Stimulated activated naive CD8-positive, alpha-beta T cell treated with anti-CD3 and anti-CD28 coated beads, Interleukin-15, Interleukin-2, amounts not matched to agents 100 ng/mL and 50 ng/mL, for 24 hours (primary cell): Measurements from ENCODE around the gene HSD11B2.

Source experiments
- H3K27ac Mint-ChIP-seq: one replicate; pipeline ENCODE4 v1.8.0; 2021; ENCODE audit warnings: mild to moderate bottlenecking, mixed read lengths
- H3K27me3 Mint-ChIP-seq: one replicate; pipeline ENCODE4 v1.8.0; 2021; ENCODE audit warnings: mixed read lengths
- H3K36me3 Mint-ChIP-seq: one replicate; pipeline ENCODE4 v1.8.0; 2021; ENCODE audit warnings: low read depth, mixed read lengths
- H3K4me1 Mint-ChIP-seq: one replicate; pipeline ENCODE4 v1.8.0; 2021; ENCODE audit warnings: low read depth, mixed read lengths
- H3K4me3 Mint-ChIP-seq: one replicate; pipeline ENCODE4 v1.8.0; 2021; ENCODE audit warnings: mild to moderate bottlenecking, mixed read lengths
- H3K9me3 Mint-ChIP-seq: one replicate; pipeline ENCODE4 v1.8.0; 2021; ENCODE audit warnings: mixed read lengths

HSD11B2 gene

DNA sequence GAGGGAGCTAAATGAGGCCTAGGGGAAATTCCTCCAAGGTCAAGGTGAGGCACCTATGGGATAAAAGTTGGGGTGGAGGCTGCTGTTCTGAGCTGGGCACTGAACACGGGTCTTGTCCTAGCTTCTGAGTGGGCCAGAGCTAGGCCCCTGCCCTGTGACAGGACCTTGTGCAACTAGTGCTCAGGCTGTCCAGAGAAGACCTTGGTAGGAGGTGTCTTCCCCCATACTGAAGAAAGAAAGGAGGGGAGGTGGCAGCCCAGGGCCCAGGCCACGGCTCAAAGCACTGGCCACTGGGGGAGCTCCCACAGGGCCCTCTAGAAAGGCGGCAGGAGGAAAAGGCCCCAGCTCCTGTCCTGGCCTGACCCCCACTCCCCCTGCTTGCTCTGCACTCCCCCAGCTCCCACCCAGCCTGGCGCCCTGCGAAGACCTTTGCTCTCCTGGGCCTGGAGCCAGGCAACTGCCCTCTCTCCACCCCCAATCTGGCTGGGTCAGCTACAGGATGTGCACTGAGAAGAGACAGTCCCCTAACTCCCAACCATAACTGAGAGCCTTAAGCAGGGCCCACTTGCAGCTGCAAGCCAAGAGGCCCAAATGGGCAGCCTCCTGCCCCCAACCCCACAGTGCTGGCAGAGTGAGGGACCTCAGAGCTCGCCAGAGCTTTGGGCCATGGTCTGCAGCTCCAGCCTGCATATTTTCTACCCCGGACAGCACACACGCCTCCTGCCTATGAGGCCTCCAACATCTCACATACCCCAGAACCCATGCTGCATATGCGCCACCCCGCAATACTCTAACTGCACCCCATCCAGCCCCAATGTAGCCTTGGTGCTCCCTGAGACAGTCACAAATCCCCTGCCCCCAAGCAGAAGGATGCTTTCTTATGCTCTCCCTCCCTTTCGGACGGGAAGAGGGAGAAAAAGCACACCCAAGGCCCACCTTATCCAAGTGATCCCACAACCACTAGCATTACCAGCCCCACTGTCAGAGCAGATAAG is 15.3 kb downstream of the HSD11B2 start:
- Mint-ChIP-seq H3K9me3 (no peaks in the 10 kb centered on the region), H3K4me1 (no peaks in the 10 kb centered on the region), H3K36me3 (peaks cover 6% of the 10 kb centered on the region), H3K27me3 (no peaks in the 10 kb centered on the region), H3K4me3 (no peak overlapping the region), H3K27ac (no peak overlapping the region)

DNA sequence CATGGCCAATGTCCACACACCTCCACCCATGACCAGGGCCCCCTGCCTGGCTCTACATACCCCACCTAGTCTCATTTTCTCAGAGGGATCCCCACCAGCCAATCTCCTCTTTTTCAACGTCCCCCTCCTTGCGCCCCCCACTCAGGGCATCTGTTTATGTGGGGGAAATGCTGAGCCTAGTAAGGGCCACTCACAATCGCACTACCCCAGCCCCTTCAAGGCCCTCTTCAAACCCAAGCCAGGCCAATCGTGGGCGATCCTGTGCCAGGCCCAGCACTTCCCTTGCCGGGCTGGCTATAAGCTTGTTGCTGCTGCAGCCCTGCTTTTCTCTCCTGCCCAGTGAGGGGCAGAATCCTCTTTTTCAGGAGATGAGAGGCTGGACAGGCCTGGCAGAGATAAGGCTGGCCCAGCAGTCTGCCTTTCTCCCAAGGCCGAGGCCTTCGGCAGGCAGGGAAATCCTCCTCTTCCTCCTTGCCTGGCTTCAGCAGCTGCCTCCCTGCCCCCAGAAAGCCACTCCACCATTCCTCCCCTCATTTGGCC is 16.1 kb downstream of the HSD11B2 start:
- Mint-ChIP-seq H3K27me3 (no peaks in the 10 kb centered on the region), H3K9me3 (no peaks in the 10 kb centered on the region), H3K36me3 (peaks cover 6% of the 10 kb centered on the region), H3K4me3 (no peak overlapping the region), H3K27ac (no peak overlapping the region), H3K4me1 (no peaks in the 10 kb centered on the region)

DNA sequence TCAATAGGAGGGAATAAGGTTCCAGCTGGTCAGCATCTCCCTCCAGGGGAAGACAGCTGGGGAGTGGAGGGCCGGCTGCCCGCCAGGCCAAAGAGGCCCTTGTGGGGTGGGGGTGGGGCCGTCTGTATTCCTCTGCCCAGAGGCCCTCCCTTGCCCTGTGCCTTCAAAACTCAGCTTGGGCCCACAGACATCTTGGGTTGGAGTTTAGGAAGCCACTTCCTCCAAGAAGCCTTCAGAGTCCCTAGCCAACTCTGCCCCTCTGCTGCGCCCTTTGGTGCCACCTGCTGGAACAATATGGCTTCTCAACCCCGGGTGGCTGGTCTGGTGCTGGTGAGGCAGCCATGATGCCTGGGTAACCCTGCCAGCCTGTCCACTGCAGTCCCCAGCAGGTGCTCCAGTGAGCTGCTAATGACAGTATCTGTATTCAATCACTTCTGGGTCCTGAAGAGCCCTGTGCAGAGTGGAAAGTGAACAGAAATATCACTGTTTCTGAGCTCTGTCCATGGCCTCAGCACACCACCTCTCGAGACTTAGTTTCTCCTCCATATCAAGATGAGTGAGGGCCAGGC is 16.7 kb downstream of the HSD11B2 start:
- Mint-ChIP-seq H3K27me3 (no peaks in the 10 kb centered on the region), H3K4me3 (no peak overlapping the region), H3K36me3 (peaks cover 6% of the 10 kb centered on the region), H3K9me3 (no peaks in the 10 kb centered on the region), H3K27ac (no peak overlapping the region), H3K4me1 (no peaks in the 10 kb centered on the region)

DNA sequence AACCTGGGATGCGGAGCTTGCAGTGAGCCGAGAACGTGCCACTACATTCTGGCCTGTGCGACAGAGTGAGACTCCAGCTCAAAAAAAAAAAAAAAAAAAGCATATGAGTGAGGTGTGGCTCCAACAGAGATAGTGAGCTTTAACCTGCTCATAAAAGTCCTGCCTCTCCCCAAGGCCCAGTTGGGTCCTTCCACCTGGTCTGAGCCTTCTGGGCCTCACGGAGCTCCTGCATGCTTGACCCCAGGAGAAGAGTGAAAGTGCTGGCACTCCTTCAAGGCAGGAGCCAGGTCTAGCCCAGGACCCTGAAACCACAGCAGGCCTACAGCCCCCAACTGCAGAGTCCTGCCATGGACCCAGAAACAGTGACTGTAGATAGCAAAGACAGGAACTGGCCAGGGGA is 17.7 kb downstream of the HSD11B2 start:
- no peak overlapping the region for H3K27ac Mint-ChIP-seq
- H3K4me3 Mint-ChIP-seq, result no peak overlapping the region
- no peaks in the 10 kb centered on the region for H3K27me3 Mint-ChIP-seq
- H3K4me1 Mint-ChIP-seq, result no peaks in the 10 kb centered on the region
- peaks cover 8% of the 10 kb centered on the region for H3K36me3 Mint-ChIP-seq
- H3K9me3 Mint-ChIP-seq, result no peaks in the 10 kb centered on the region

DNA sequence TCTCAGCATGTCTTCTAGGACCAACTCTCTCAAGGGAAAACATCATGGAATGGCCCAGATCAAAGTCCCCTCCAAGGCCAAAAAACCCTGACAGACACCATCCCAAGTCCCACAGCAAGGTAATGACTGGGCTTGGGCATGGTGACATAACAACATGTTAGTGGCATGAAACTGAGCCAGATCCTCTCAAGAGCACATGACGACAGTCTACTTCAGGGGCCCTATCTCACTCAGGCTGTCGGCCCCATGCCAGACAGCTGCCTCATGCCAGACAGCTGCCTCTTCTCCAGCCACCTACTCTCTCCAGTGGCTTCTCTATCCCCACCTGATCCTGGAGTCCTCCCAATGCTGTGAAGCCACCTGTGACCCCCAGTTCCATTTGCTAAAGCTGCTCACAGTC is 18.4 kb downstream of the HSD11B2 start:
- Mint-ChIP-seq H3K27ac (no peak overlapping the region), H3K9me3 (no peaks in the 10 kb centered on the region), H3K36me3 (peaks cover 8% of the 10 kb centered on the region), H3K4me3 (no peak overlapping the region), H3K27me3 (no peaks in the 10 kb centered on the region), H3K4me1 (no peaks in the 10 kb centered on the region)

DNA sequence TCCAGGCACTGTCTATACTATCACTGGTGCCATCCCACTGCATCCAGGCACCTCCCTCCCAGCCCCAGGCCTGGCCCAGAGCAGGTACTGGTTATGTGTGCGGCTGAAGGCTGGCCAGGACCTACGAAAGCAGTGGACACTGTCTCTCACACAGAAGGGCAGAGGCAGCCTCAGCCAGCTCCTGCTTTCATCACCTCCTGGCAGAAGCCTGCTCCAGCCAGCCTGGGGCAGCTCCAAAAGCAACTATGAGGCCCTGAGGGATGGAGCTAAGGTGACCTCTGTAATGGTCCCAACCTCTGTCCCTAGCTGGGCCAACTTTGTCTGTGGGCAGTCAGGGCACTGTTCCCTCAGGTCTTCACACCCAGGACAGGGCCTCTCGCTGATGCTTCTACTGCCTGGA is 18.8 kb downstream of the HSD11B2 start:
- Mint-ChIP-seq H3K4me1 (no peaks in the 10 kb centered on the region), H3K4me3 (no peak overlapping the region), H3K9me3 (no peaks in the 10 kb centered on the region), H3K36me3 (peaks cover 8% of the 10 kb centered on the region), H3K27me3 (no peaks in the 10 kb centered on the region), H3K27ac (no peak overlapping the region)

DNA sequence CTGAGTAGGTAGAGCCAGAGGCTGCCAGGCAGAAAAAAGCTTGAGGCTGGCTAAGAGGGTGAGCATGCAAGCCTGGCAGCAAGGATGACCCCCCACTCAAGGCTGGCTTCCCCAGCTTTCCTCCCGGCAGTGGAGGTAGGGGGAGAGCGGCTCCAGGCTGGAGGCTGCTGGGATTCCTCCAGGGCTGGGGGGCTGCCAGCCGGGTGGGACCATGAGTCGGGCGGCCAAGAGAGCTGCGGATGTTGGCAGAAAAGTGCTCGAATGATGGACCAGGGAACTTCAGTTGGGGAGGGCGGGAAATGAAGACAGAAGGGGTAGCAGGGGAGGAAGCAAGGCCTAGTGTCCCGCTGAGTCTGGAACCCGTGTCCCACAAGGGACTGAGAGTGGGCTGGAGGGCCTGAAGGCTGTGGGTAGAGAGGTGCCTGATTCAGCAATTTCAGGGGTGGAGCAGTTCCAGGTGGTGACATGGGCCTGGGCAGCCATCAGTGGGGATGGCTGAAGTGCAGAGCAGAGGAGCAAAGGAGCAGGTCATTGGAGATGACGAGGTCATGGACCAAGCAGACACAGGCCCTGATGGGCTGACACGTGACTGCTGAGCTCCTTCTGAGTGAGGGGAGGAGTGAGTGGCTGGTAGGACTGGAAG is 20.3 kb downstream of the HSD11B2 start:
- H3K27me3 Mint-ChIP-seq, result no peaks in the 10 kb centered on the region
- H3K4me1 Mint-ChIP-seq, result peaks cover 2% of the 10 kb centered on the region
- H3K4me3 Mint-ChIP-seq, result no peak overlapping the region
- no peak overlapping the region for H3K27ac Mint-ChIP-seq
- no peaks in the 10 kb centered on the region for H3K9me3 Mint-ChIP-seq
- peaks cover 8% of the 10 kb centered on the region for H3K36me3 Mint-ChIP-seq

DNA sequence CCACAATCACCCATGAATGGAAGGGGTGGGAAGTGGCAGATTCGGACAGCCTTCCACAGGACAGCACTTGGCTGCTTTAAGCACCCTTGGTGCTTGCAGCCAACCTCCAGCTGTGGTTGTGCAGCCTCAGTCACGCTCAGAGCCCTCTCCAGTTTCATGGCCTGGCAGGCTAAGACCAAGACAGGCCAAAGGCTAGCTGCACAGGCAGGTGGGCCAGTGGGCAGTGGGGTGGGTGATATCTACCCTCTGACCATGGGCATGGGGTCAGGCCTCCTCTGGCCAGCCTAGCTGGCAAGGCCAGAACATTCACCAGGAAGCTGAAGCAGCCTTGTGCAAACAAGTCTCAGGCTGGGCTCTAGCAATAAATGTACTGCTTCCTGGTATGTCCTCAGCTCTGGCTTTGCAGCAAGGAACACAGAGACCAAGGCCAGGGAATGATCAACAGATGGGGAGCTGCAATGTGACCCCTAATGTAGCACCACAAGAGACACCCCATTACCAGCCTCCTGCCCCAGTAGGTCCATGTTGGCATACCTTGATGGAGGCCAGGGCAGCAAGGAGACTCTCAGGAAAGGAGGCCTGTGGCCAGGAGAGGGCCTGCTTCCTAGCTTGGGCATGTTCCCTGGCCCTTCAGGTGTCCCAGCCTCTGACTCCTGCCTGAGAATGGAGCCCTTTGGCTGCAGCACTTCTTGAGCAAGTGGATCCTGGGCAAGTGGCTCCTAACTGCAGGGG is 20.9 kb downstream of the HSD11B2 start:
- peaks cover 8% of the 10 kb centered on the region for H3K36me3 Mint-ChIP-seq
- H3K4me1 Mint-ChIP-seq, result peaks cover 9% of the 10 kb centered on the region
- no peaks in the 10 kb centered on the region for H3K27me3 Mint-ChIP-seq
- H3K27ac Mint-ChIP-seq, result no peak overlapping the region
- no peaks in the 10 kb centered on the region for H3K9me3 Mint-ChIP-seq
- H3K4me3 Mint-ChIP-seq, result no peak overlapping the region

DNA sequence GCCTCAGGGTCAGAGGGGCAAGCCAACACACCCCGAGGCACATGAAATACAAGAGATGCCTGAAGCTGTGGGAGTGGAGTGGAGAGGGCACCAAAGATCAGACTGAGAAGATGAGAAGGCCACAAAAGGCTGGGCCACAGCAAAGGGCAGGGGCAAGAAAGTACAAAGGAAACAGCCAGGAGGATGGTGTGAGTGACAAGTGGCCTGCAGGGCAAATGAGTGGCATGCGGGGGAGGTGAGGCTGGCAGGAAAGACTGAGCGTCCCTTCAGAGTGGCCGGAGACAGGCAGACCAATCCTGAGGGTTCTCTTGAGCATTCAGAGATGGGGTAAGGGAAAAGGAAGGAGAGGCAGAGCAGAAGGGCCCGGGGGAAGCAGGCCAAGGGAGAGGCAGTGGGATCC is 23.2 kb downstream of the HSD11B2 start:
- no peaks in the 10 kb centered on the region for H3K27me3 Mint-ChIP-seq
- no peak overlapping the region for H3K27ac Mint-ChIP-seq
- H3K36me3 Mint-ChIP-seq, result peaks cover 8% of the 10 kb centered on the region
- no peaks in the 10 kb centered on the region for H3K9me3 Mint-ChIP-seq
- H3K4me1 Mint-ChIP-seq, result peaks cover 11% of the 10 kb centered on the region
- no peak overlapping the region for H3K4me3 Mint-ChIP-seq

DNA sequence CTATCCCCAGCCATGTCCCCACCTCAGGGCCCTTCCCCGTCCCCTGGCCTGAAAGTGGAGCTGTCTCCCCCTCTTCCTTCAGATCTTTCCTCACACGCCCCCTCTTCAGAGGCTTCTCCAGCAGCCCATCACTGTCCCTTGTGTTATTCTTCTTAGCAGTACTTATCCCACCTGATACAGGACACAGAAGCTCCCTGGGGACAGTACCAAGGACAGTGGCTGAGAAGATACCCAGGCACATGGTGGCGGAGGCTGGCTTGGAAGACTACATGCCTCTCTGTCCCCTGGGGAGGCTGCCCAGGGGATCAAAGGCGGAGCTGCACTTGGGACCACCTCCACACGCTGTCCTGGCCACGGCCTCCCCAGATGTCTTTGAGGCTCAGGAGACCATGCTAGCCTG is 23.9 kb downstream of the HSD11B2 start:
- Mint-ChIP-seq H3K27me3 (no peaks in the 10 kb centered on the region), H3K36me3 (peaks cover 8% of the 10 kb centered on the region), H3K4me1 (peaks cover 11% of the 10 kb centered on the region), H3K9me3 (no peaks in the 10 kb centered on the region), H3K4me3 (no peak overlapping the region), H3K27ac (no peak overlapping the region)

DNA sequence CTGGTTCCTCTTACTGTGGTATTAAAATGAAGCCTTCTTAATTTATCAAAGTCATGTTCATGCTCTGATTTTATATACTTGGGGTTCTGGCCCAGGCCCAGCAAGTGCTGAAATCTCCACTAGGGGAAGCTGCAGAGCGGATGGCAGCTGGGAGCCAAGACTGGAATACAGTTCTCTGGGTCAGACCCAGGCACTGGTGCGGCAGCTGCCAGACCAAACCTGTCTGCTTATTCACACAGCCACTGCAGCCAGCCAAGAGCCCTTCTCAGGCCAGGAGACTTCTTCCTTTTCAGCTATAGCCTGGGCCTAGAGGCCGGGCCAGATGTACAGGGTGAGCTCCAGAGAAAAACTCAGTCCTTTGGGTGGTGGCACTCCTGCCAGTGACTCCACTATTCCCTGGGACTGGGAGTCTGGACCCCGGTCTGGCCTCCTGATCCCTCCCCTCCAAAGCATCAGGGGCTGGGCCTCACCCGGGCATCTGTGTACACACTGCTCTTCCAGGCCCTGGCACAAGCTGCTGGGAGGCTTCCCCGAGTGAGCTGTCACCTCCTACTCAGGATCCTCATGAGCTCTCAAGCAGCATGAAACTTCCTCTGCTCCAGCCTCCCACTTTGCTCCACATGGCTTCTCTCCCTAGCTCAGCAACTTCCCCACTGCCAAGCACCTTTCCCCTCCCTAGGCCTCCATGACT is 25.6 kb downstream of the HSD11B2 start:
- no peaks in the 10 kb centered on the region for H3K27me3 Mint-ChIP-seq
- H3K27ac Mint-ChIP-seq, result no peak overlapping the region
- peaks cover 11% of the 10 kb centered on the region for H3K4me1 Mint-ChIP-seq
- H3K4me3 Mint-ChIP-seq, result no peak overlapping the region
- peaks cover 3% of the 10 kb centered on the region for H3K36me3 Mint-ChIP-seq
- H3K9me3 Mint-ChIP-seq, result no peaks in the 10 kb centered on the region

DNA sequence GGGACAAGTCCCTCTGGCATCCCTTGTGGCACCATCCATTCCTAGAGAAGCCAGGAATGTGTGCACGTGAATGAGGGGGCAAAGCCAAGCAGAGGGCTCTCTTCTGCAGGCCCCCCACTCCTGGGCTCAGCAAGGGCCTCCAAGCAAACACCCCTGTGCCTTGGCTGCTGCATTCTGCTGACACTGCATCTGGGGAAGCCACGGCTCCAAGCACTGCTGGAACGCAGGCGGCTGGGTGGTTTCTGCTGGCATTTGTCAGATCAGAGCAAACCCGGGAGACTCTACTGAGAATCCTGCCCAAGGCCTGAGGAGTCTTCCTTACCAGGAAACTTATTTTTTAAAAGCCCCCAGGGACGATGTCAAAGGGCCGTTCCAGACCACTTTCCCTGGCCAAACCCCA is 26.7 kb downstream of the HSD11B2 start:
- Mint-ChIP-seq H3K36me3 (peaks cover 3% of the 10 kb centered on the region), H3K27ac (no peak overlapping the region), H3K4me3 (no peak overlapping the region), H3K4me1 (peaks cover 11% of the 10 kb centered on the region), H3K9me3 (no peaks in the 10 kb centered on the region), H3K27me3 (no peaks in the 10 kb centered on the region)

DNA sequence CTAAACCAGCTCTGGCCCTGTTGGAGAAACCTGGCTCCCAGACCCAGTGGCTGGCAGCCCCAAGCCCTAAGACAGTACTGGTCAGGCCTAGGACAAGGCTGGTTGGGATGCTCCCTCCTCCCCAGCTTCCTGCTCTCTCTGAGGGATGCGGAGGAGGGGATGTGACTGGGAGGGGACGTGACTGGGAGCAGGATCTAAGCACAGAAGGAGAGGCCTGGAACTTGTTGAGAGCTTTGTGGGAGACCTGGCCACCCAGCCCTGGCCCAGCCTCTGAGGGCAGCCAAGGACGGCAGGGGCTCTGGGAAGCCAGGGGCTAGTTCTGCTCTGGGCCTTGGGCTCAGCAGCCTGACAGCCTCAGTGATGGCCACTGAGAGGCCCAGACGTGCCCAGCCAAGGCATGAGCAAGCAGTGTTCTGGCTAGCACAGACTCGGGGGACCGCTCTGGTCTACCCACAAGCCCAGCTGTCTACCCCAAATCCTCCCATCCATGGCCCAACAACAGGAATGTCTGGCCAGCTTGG is 27.3 kb downstream of the HSD11B2 start:
- no peaks in the 10 kb centered on the region for H3K27me3 Mint-ChIP-seq
- H3K4me3 Mint-ChIP-seq, result no peak overlapping the region
- H3K9me3 Mint-ChIP-seq, result no peaks in the 10 kb centered on the region
- peaks cover 1% of the 10 kb centered on the region for H3K36me3 Mint-ChIP-seq
- peaks cover 11% of the 10 kb centered on the region for H3K4me1 Mint-ChIP-seq
- no peak overlapping the region for H3K27ac Mint-ChIP-seq
